GM04503 (cell line): ENCODE measurements around the gene LDLRAD3.

Experiments
- DNase-seq: peaks from one replicate; pipeline ENCODE4 v3.0.0-alpha.2; 2012; ENCODE audit warnings: low read depth

LDLRAD3 gene

DNA sequence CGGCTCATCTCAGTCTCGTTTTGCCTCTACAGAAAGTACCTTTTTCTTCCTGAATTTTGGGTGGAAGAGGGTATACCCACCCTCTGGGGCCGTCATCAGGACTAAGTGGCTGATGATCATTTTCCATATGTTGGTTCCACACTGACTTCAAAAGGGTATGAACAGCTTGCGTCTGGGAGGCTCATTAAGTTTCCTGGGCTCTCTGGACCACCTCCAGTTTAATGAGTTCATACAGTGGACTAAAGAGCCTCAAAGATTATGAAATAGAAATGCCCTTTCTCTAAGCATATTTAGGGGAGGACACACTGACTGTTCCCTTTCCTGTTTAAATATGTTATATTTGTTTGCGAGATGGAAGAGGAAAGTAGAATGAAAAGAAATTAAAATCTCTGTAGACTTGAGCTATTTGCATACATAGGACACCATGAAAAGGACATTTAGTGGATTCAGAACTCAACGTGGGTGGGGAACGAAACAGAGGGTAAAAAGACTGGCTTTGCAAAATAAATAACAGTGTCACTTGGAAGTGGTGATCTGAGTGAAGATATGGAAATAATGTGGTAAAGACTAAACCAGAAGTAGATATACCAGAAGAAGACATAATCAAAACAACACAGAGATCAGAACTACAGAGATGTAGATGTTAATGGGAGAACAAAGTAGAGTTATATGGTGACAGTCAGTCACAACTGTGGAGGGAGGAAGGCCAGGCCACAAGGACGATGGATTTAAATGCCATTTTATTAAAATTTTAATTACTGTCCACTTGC is 18.7 kb downstream of the LDLRAD3 start:
- DNase-seq, result no peak

DNA sequence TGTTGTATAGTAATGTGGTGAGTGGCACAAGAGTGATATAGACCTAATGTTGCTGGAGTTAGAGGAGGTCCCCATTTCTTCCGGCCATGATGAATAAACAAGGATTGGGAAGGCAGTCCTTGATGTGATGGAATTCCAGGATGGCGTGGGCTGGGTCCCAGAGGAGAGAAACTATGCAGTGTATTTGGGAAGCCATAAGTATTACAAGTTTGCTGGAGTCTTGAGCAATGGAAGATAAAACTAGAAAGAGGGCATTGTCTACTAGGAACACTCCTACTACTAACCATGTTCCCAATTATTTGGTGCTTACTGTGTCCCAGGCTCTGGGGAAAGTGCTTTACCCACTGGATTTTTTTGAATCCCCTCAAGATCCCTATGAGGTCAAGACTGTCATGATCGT is 20.0 kb downstream of the LDLRAD3 start:
- no peak for DNase-seq

DNA sequence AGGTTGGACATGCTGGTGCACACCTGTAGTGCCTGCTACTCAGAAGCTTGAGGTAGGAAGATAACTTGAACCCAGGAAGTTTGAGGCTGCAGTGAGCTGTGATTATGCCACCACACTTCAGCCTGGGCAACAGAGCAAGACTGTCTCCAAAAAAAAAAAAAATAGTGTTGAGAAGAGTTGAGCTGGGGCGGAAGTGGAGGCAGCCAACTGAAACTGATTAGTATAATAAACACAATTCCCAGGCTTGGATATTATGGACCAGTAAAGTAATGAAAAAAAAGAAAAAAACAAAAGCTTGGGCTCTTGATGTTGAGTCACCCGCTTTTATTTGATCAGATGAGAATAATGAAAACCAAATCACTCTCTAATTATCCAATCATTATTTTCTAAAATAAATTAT is 21.0 kb downstream of the LDLRAD3 start:
- DNase-seq, result no peak

DNA sequence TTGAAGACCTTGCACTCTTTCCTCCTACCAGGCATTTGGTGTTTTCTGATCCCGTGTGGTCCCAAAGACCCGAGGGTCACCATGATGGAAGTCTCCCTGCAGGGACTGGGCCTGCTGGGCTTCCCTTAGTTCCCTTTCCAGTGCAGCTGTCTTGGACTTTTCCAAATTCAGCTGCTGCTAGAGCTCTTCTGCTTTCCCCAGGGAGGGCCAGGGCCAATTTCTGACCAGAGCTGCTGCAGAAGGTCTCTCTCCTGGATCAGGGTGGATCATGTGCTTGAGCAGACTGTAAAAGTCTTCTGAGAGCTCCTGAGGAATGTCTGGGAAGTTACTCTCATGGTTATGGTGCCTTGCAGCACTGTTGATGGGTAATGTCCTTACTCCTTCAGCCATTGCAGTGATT is 23.2 kb downstream of the LDLRAD3 start:
- DNase-seq, result no peak

DNA sequence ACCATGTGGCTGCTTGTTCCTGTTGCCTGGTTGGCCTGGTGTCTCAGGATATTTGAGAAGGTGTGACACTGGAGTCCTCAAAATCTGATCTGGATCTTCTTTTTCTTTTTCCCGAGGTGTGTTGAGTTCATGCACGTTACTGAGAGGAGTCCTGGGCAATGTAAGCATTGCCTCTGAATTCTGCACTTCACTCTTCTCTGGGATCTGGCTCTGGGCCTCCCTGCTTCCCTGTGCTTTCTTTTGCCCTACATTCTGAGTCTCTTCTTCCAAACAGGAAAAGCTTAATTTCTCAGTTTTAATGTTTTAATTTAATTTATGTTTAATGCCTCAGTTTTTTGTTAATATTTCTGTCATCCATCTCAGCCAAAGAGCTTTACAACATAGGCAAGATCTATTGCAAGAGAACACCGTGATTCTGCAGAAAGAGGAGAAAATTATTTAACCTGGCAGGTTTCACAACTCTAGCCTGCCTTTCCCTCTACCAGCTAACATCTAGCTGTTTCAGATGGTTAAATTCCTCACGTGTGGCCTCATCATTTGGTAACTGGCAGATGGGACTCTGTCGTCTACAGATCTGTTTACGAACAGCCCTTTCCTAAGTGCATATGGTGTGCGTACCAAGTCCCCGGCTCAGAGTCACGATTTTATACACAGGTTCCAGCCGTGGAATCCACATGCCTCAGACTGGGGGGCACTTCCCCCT is 24.7 kb downstream of the LDLRAD3 start:
- no peak for DNase-seq

DNA sequence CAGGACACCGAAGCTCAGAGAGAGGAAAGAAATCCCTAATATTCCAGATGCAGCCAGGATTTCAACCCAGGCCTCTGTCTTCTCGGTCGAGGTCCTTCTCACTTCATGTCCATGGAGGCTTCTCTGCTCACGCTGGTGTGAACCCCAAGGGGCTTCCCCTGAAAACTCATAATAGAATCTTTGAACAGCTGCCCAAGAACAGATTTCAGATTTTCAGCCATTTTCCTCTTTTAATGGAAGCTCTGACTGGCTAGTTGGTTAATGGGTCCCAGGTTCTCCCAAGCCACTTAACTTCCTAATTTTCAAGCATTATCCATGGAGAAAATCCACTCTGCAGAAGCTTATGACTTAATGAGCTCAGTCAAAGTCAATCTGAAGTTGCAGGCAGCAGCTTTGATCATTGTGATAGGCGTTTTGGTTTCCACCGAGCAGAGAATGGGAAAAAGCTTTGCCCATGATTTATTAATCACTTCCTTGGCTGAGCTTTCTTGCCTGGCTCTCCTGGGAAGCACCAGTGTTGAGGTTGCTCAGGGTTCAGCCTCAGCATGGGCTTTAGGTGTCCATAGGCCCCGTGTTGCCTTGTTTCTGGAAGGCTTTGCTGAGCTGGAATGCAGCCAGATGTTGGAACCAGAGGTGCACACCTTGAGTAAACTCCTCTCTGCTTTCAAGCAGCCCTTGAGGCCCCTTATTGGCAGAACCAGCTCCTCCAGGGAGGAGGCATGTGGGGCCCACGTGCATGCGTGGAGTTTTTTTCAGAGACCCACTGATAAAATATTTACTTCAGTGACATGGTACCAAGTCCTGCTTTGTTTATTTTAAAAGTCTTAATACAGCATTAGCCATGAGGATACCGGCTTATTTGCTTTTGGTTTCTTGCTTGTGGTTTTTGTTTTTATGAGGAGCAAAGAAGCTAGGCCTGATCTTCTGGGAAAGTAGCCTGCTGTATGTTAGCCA is 25.5 kb downstream of the LDLRAD3 start:
- no peak for DNase-seq

DNA sequence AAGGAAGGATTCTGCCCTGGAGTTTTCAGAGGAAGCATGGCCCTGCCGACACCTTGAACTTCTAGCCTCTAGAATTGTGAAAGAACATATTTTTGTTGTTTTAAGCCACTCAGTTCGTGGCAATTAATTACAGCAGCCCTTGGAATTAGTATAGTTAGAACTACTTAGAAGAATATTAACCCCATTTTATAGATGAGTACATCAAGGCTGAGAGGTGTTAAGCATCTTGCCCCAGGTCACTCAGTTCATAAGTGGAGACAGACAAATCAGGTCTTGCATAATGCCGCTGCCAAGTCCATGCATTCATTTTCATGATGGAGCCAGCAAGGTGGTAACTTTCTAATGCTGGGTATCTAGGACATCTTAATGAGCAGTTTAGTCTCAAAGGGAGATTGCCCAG is 26.6 kb downstream of the LDLRAD3 start:
- DNase-seq, result no peak

DNA sequence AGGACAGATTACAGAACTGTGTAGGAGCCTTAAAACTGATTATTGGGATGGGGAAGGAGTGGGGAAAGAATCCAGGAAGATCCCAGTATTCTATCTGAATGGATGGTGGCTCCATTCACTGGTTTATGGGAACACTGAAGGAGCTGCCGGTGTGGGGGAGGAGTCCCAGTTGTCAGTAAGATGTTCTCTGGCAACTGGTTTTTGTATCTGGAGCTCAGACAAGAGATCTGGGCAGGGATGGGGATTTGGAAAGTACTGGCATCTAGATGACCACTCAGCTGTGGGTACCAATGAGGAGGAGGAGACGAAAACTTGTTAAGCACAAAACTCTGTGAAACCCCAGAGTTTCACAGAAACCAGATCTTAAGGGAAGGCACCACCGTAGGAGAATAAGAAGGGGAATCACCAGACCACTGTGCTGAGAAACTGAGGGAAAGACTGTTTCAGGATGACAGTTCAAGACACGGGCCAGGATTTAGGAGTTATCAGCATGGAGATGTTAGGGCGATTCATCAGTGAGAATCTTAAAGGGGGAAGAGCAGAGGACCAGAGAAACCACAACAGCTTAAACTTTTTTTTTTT is 28.1 kb downstream of the LDLRAD3 start:
- DNase-seq, result no peak

DNA sequence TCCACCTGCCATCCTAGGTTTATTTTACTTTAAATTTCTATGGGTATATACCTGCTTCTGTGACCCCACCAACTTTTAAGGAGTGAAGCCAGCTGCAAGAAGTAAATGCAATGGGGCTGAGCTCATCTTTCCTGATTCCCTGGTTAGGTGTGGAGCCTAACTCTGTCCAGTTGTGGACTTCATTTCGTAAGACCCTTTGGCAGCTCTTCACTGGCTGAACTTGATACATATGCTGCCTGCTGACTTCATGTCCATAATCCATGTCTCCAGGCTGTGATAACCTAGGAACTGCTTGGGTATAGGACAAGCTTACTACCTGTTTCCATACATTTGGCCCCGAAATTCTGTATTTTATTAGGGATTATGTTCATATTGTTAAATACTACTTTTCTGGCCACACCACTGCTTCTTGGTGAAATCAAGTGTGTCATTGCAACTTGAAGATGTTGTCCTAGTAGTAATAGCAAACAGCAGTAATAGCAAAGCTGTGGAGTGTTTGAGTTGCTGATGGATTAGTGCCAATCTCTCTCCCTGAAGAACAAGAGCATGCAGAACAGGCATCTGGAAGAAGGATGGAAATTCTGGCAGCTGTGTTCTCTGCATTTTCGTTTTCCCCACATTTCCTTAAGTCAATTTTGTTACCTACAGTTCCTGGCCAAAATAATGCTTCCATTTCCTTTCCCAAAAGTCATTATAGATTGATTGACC is 31.2 kb downstream of the LDLRAD3 start:
- DNase-seq, result no peak

DNA sequence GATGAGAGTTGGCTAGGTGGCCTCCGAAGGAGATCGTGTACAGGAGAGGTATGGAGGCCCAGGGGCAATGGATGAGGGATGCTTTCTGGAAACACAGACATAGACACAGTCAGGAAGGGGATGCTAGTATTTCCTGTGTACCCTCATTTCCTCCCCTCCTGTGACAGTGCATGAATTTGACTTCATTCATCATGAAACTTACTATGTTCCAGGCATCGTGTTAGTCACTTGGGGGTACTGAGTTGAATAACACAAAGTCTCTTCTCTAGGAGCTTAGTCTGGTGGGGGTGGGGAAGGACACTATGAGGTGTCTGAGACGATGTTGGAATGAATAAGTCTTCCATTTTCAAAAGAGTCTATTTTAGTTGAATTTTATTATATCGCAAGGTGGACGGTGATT is 32.6 kb downstream of the LDLRAD3 start:
- no peak for DNase-seq

DNA sequence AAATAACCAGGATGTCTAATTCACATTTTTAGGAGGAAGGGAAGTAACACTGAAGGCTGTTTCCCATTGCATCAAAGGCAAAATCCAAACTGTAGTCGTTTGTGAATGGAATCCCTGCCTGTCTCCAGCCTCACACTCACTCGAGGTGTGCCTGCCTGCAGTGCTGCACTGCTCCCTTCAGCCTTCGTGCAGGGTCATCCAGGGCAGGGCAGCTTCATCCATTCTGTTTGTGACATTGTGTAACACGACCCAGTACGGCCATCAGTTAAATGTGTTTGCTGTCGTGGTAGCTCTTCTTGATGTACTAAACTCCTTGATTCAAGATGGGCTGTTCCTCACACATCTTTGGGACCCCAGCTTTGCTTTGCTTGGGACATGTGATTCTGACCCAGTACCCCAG is 34.3 kb downstream of the LDLRAD3 start:
- DNase-seq, result no peak

DNA sequence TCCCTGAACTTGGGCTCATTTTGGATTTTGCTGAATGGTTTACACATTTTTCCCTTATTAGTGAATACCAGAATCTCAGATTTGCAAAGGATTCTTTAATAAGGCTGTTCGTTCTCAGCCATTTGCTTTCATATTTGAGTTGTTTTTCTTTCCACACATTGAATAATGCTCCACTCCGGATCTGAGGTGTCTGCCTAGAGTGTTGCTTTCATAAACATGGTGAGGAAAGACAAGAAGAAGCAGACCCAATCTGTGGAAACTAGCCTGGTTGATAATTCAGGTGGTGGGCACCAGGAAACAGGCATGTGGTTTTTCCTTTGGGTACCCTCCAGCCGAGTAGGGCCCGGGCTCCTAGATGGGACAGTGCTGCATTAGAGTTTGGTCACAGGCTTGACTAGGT is 35.0 kb downstream of the LDLRAD3 start:
- DNase-seq, result no peak

DNA sequence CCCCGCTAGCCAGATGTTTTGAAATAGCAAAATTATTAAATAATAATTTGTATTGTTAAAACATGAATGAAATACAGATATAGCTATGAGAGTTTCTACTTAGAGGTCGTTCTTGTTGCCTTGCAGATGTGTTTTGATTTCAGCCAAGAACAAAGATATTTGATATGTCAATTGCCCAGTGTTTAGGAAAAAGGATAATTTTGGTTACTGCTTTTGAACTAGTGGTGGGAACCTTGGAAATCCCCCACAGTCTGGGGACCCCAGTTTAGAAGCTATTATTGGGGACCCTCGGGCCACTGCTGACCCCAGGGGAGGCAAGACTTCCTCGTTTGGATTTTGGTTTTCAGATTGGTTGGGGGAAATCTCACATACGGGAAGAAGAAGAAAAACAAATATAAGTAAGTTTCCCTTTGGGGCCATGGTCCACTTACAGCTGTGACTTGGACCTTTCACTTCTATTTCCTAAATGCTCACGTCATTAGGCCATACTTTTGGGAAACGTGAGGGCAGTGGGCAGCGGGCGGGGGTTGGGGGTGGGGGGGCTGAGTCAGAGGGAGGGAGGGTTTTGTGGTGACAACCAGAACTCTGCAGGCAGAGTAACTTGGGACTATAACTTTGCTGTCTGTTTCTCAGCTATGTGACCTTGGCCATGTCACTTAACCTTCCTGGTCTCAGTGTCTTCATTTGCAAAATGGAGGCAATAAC is 37.0 kb downstream of the LDLRAD3 start:
- DNase-seq, result no peak

DNA sequence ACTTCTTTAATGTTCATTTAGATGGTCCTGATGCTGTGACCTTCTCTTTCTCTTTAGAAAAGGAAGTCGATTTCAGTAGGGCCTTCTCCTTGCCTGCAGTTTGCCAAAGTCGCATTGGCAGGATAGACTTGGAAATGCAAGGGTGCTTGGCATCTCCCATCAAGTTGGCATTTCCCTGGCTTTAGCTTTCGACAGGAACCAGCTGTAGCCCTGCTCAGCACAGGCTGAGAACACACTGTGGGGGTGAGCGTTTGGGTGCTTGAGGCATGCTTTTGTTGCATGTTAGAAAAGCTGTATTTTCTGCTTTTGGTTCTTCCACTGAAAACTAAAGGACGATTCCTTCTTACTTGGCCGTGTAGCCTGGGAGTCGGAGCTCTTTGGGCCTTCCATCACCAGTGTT is 37.7 kb downstream of the LDLRAD3 start:
- no peak for DNase-seq

DNA sequence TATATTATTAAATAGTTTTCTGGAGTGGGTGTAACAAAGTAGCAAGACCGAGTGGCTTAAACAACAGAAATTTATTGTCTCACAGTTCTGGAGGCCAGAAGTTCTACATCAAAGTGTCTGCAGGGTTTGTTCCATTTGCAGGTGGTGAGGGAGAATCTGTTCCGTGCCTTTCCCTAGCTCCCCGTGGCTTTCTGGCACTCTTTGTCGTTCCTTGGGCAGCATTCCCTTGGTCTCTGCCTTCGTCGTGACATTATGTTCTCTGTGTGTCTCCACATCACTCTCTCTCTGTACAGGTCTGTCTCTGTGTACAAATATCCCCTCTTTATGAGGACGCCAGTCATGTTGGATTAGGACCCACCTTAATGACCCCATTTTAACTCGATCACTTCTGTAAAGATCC is 38.2 kb downstream of the LDLRAD3 start:
- no peak for DNase-seq

DNA sequence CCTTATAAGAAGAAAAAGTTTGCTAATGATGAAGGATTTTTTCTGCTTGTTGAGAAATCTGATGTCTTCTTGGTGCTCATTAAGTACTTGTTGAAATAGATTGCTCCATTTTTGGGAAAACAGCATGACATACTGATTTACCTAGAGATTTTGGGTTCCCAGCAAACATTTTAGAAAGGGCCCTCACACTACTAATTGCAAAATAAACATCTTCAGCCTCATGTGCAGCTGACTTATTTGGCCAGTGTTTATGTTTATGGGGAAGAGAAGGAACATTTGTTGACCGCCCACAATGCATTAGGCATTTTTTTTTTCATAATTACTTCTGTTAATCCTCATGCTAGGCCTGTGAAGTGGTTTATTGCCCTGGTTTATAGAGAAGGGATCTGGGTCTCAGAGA is 40.1 kb downstream of the LDLRAD3 start:
- DNase-seq, result no peak

DNA sequence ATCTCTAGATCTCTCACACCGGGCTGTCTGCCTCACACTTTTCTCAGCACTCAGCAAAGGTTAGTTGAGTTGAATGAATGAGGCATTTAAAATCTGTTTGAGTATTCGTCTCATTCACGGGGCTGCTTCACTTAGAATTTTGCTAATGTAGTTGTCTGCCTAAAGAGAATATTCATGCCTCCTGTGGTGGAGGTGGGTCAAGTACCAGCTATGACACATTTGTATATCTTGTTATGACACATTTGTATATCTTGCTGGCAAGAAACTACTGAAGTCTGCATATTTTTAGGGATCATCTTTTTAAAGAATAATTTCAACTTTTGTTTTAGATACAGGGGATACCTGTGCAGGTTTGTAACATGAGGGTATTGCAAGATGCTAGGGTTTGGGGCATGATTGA is 43.1 kb downstream of the LDLRAD3 start:
- DNase-seq, result no peak

DNA sequence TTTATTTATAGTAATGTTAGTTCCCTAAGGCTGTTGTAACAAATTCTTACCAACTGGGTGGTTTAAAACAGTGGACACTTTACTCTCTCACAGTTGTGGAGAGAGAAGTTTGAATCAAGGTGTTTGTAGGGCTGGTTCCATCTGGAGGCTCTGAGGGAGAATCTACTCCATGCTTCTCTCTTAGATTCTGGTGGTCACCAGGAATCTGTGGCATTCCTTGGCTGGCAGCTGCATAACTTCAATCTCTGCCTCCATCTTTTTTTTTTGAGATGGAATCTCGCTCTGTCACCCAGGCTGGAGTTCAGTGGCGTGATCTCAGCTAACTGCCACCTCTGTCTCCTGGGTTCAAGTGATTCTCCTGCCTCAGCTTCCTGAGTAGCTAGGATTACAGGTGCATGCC is 46.3 kb downstream of the LDLRAD3 start:
- no peak for DNase-seq

DNA sequence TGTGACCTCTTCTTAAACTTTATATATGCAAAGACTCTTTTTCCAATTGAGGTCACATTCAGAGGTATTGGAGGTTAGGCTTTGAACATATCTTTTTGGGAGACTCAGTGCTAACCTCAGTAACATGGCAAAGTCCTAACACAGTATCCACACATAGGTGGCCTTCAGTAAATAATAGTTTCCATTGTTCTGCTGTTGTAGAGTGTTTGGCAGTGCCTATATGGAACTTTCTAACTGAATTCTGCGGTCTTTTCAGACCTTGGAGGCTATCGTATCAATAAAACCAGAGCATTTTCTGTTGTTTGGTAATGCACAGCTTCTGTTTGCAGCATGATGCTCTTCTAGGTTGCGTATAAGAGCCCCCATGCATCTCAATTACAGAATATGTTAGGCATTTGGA is 47.0 kb downstream of the LDLRAD3 start:
- DNase-seq, result no peak

DNA sequence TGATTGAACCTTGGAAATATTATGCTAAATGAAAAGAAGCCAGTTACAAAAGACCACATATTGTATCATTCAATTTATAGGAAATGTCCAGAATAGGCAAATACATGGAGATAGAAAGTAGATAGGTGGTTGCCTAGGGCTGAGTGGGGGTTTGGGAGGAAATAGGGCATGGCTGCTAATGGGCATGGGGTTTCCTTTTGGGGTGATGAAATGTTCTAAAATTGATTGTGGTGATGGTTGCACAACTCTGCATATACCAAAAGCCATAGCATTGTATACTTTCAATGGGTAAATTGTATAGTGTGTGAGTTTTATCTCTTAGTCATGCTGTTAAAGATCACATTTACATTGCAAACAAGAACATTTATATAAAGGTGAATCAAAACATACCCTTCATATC is 48.7 kb downstream of the LDLRAD3 start:
- DNase-seq, result no peak

DNA sequence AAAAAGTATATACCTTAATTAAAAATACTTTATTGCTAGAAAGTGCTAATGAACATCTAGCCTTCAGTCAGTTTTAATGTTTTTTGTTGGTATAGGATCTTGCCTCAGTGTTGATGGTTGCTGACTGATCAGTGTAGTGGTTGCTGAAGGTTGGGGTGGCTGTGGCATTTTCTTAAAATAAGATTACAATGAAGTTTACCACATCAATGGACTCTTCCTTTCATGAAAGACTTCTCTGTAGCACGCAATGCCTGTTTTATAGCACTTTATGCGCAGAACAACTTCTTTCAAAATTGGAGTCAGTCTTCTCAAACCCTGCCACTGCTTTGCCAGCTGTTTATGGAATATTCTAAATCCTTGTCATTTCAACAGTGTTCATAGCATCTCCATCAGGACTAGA is 50.6 kb downstream of the LDLRAD3 start:
- DNase-seq, result no peak
